Neural crest cell (in vitro differentiated cells): Measurements from ENCODE around the gene SHISAL1. TPM values are rescaled to one million over a fixed set of nuclear protein-coding genes. Genes with fewer than 3 reads are reported as not detected.

ENCODE experiments used
- DNase-seq: peaks from one replicate; pipeline ENCODE4 v3.0.0; 2021; ENCODE audit warnings: low read depth, mixed read lengths, low spot score
- H3K27ac Mint-ChIP-seq: one replicate; pipeline ENCODE4 v1.8.0; 2021; ENCODE audit warnings: mild to moderate bottlenecking, mixed read lengths; ENCODE audit not compliant: unreplicated experiment
- H3K27me3 Mint-ChIP-seq: 2 replicates; pipeline ENCODE4 v1.8.0; 2021; ENCODE audit warnings: low read depth, mild to moderate bottlenecking, mixed read lengths
- H3K36me3 Mint-ChIP-seq: 2 replicates; pipeline ENCODE4 v1.8.0; 2021; ENCODE audit warnings: low read depth, mild to moderate bottlenecking, mixed read lengths
- H3K4me1 Mint-ChIP-seq: 2 replicates; pipeline ENCODE4 v1.8.0; 2021; ENCODE audit warnings: mixed read lengths
- H3K4me3 Mint-ChIP-seq: one replicate; pipeline ENCODE4 v1.8.0; 2021; ENCODE audit warnings: mild to moderate bottlenecking, mixed read lengths
- H3K9me3 Mint-ChIP-seq: 2 replicates; pipeline ENCODE4 v1.8.0; 2021; ENCODE audit warnings: mixed read lengths
- total RNA-seq: library from RNA; stranded (reverse); gene quantifications from 2 replicates; pipeline ENCODE4 v1.2.1, GENCODE V29; 2021
- TF ChIP-seq, protein P1 (sequence below): fragments of 200-600 bp; sonication (generic); conservative IDR thresholded peaks from 2 replicates; pipeline ENCODE4 v1.5.0; 2021; ENCODE audit warnings: antibody characterized with exemption, mild to moderate bottlenecking

SHISAL1 gene
- total RNA-seq, 1 donor from 2014 or later = 4.2 TPM

DNA sequence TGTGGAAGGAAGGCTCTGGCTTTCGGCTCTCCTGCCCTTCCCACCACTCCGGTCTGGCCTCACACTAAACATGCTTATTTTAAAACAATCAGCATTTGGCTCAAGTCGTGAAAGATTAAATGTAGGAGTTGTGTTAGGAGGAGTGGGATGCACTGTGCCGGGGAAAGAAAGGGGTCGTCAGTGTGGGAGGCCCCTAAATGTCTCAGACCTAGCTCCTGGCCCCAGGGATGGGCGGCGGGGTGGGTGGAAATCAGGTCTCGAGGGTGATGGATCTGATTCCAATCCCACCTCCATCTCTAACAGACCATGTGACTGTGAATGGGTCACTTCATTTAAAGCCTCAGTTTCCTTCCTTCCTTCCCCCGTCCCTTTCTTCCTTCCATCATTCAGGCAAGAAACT lies 6.9 kb upstream of the SHISAL1 start:
- DNase-seq = no peak
- no peak overlapping the region for H3K27ac Mint-ChIP-seq
- TF ChIP-seq, protein P1, sequence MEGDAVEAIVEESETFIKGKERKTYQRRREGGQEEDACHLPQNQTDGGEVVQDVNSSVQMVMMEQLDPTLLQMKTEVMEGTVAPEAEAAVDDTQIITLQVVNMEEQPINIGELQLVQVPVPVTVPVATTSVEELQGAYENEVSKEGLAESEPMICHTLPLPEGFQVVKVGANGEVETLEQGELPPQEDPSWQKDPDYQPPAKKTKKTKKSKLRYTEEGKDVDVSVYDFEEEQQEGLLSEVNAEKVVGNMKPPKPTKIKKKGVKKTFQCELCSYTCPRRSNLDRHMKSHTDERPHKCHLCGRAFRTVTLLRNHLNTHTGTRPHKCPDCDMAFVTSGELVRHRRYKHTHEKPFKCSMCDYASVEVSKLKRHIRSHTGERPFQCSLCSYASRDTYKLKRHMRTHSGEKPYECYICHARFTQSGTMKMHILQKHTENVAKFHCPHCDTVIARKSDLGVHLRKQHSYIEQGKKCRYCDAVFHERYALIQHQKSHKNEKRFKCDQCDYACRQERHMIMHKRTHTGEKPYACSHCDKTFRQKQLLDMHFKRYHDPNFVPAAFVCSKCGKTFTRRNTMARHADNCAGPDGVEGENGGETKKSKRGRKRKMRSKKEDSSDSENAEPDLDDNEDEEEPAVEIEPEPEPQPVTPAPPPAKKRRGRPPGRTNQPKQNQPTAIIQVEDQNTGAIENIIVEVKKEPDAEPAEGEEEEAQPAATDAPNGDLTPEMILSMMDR = no peak
- H3K9me3 Mint-ChIP-seq = no peaks in the 10 kb centered on the region
- no peaks in the 10 kb centered on the region for H3K27me3 Mint-ChIP-seq
- H3K4me3 Mint-ChIP-seq = no peak overlapping the region
- H3K36me3 Mint-ChIP-seq = no peaks in the 10 kb centered on the region
- no peaks in the 10 kb centered on the region for H3K4me1 Mint-ChIP-seq

DNA sequence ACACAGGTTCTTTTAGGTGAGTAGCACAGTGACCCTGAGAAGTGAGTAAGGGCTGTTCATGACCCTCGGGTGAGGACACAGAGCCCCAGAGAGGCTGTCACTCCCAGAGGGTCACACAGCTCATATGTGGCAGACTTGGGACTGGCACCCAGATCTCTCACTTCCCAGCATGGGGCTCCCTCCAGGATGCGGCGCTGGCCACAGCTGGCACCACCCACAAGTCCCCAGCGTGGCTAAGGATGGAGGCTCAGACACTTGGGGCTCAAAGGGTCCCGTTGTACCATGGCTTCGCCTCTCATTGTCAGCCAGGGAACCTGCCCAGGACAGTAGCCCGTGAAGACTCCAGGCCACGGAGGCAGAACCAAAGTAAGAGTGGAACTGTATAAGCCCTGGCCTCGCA lies 6.0 kb upstream of the SHISAL1 start:
- DNase-seq = no peak
- TF ChIP-seq, protein P1 = no peak
- Mint-ChIP-seq H3K27me3 (no peaks in the 10 kb centered on the region), H3K9me3 (no peaks in the 10 kb centered on the region), H3K36me3 (no peaks in the 10 kb centered on the region), H3K27ac (no peak overlapping the region), H3K4me1 (no peaks in the 10 kb centered on the region), H3K4me3 (no peak overlapping the region)

DNA sequence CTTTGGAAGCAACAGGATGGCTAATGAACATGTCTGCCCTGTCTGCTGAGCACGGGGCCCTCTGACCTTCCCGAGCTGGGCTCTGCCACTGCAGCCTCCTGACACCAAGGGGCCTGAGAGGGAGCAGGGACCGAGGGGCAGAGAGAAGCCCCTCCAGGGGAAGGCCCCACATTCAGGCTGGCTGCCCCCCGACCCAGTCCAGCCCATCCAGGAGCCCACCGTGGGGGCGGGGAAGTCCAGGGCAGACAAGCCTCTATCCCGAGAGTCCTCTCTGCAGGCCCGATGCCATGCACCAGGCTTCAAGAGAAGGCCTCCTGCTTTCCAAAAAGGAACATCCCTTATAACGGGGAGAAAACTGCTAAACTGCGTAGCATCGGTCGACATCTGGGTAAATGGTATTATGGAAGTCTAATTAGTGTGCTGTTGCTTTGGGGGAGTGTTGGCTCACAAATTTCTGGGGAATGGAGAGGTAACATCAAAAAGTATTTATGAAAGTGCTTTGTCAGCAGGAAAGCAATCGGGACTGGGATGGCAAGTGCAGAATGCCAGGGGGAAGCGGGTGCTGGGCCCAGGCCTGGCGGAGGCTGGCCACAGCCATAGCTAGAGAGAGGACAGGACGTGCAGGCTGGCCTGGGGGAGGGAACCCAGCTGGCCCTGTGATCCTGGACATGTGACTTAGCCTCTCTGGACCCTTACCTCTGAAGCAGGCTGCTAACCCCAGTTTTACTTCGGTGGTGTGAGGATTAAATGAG lies 5.3 kb upstream of the SHISAL1 start:
- DNase-seq = no peak
- Mint-ChIP-seq H3K4me1 (no peaks in the 10 kb centered on the region), H3K4me3 (no peak overlapping the region), H3K27me3 (no peaks in the 10 kb centered on the region), H3K27ac (peak overlapping the region; percentile 19), H3K9me3 (no peaks in the 10 kb centered on the region), H3K36me3 (no peaks in the 10 kb centered on the region)
- TF ChIP-seq, protein P1 = no peak

DNA sequence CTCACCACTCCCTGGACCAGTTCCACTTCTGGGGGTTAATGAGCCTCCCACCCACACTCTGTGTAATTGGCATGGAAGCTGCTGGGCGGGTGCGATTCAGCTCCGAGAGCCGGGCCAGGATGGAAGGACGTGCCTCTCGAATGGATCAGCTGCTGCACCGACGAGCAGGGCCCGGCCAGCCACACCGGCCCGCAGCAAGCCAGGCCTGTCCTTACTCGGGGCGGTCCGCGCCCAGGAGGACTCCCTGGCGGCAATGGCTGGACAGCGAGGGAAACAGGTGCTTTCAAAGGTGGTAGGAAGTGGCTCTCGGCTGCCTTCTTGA lies 4.3 kb upstream of the SHISAL1 start:
- DNase-seq = no peak
- Mint-ChIP-seq H3K4me3 (no peak overlapping the region), H3K9me3 (no peaks in the 10 kb centered on the region), H3K4me1 (no peaks in the 10 kb centered on the region), H3K36me3 (no peaks in the 10 kb centered on the region), H3K27me3 (no peaks in the 10 kb centered on the region), H3K27ac (no peak overlapping the region)
- TF ChIP-seq, protein P1 = no peak

DNA sequence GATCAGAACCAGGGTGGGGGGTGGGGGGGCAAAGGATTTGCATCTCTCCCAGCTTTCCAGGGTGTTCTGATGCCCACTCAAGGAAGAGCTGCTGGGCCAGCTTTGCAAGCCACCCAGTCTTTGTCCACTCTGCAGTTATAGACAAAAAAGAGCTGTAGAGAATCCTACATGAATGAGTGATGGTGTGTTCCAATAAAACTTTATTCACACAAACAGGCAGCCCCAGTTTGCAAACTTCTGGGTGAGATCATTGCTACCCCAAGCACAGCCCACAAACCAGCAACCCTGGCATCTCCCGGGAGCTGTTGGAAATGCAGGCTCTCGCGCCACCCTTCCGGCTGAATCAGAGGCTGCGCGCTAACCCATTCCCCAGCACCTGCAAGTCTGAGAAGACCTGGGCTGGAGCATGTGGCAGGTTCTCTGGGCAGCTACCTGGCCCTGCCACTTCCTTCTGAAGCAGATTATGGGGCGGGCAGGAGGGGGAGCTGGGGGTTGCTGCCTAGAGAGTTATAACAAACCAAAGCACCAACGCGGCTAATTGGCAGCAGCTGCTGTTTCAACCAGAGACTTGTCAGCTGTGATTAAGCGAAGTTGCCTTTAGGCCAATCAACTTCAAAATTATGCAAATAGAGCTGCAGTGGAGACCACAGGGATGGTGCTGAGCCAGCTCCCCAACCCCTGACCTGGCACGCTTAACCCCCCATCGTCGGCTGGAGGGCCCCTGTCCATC lies 3.8 kb upstream of the SHISAL1 start:
- H3K27ac Mint-ChIP-seq = no peak overlapping the region
- H3K27me3 Mint-ChIP-seq = no peaks in the 10 kb centered on the region
- TF ChIP-seq, protein P1 = no peak
- no peaks in the 10 kb centered on the region for H3K36me3 Mint-ChIP-seq
- no peak overlapping the region for H3K4me3 Mint-ChIP-seq
- no peaks in the 10 kb centered on the region for H3K4me1 Mint-ChIP-seq
- DNase-seq = no peak
- no peaks in the 10 kb centered on the region for H3K9me3 Mint-ChIP-seq
